Measurements from ENCODE around the gene GPR4.
"Not testable (repeated sequence)": the region's sequence is repeated elsewhere in the genome, so short reads cannot be mapped to it uniquely, and the experiment has no call there.

GPR4 gene

DNA sequence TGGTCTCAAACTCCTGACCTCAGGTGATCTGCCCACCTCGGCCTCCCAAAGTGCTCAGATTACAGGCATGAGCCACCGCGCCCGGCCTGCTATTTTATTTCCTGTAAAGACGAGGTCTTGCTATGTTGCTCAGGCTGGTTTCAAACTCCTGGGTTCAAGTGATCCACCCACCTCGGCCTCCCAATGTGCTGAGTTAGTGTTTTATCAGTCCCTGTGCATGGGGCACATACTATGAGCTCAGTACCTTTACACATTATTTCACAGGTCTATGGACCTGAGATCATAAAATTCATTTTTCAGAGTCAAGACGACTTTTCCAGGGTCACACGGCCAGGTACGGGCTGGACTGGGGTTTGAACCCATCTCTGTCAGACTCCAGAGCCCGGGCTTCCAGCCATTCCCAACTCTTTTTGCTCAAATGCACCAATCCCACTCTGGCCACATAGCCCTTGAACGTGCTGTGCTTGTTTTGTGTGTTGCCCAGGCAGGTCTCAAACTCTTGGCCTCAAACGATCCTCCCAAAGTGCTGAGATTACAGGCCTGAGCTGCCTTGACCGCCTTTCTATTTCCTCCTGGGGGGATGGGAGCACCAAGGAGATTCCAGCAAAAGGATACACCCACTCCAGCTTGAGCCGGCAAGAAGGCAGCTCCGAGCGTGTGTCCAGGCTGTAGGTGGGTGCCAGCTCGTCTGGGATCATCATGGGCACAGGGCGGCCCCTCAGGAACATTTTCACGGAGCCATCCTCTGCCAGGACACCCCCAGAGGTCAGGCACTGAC lies 36.1 kb upstream of the GPR4 start:
- H3K4me1 ChIP-seq = peaks cover 30% of the 10 kb centered on the region
- H3K36me3 ChIP-seq (replicated peaks) = no peaks in the 10 kb centered on the region; the same call in 1 of the 2 replicates
- in situ Hi-C loops (cut with MboI; ENCODE audit: low sequenced_read_pairs) = no loop called here
- H3K9me3 ChIP-seq = no peaks in the 10 kb centered on the region
- H3K4me3 ChIP-seq = peak overlapping the region; percentile 43
- peak in 1 of 2 experiments; percentile 70 for DNase-seq (ENCODE audit: low spot score in 2 of 2)
- no peaks in the 10 kb centered on the region for H3K27me3 ChIP-seq (ENCODE audit: low read depth)

DNA sequence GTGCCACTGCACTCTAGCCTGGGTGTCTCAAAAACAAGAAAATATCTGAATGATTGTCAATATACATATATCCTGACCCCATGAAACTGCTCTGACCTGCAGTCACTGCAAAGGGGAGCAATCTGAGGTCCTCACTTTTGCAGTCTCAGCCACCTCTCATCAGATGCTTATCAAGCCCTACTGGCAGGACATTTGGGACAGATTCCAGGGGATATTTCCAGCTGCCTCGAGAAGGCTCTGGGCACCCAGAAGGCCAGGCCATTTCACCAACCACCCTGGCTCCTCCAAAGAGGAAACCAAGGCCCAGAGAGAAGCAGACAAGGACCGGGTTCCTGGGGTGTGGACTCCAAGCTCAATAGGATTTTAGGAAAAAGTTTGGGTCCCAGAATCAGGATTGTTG lies 34.9 kb upstream of the GPR4 start:
- in situ Hi-C loops (cut with MboI; ENCODE audit: low sequenced_read_pairs) = no loop called here
- peaks cover 30% of the 10 kb centered on the region for H3K4me1 ChIP-seq
- DNase-seq (ENCODE audit: low spot score in 2 of 2) = no peak
- H3K4me3 ChIP-seq = no peak overlapping the region
- H3K27me3 ChIP-seq (ENCODE audit: low read depth) = no peaks in the 10 kb centered on the region
- H3K36me3 ChIP-seq (replicated peaks) = no peaks in the 10 kb centered on the region; the same call in 1 of the 2 replicates
- no peaks in the 10 kb centered on the region for H3K9me3 ChIP-seq

DNA sequence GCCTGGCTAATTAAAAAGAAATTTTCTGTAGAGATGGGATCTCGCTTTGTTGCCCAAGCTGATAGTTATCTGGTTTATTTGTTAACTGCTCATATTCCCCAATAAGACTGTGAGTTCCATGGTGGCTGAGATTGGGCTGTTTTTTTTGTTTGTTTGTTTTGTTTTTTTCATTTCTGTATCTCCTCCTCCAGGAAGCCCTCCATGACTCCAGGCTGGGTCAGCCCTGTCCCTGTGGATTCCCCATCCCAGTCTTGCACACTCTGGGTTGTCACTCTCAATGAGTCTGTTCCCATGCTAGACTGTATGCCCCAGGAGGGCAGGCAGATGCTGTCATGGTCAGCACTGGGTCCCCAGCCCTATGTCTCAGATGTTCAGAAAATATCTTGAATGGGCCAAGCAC lies 34.3 kb upstream of the GPR4 start:
- in situ Hi-C loops (cut with MboI; ENCODE audit: low sequenced_read_pairs) = no loop called here
- Histone ChIP-seq H3K27me3 (ENCODE audit: low read depth) (no peaks in the 10 kb centered on the region), H3K4me1 (peaks cover 25% of the 10 kb centered on the region), H3K36me3 (replicated peaks) (no peaks in the 10 kb centered on the region; the same call in 1 of the 2 replicates), H3K4me3 (no peak overlapping the region), H3K9me3 (no peaks in the 10 kb centered on the region)
- no peak for DNase-seq (ENCODE audit: low spot score in 2 of 2)

DNA sequence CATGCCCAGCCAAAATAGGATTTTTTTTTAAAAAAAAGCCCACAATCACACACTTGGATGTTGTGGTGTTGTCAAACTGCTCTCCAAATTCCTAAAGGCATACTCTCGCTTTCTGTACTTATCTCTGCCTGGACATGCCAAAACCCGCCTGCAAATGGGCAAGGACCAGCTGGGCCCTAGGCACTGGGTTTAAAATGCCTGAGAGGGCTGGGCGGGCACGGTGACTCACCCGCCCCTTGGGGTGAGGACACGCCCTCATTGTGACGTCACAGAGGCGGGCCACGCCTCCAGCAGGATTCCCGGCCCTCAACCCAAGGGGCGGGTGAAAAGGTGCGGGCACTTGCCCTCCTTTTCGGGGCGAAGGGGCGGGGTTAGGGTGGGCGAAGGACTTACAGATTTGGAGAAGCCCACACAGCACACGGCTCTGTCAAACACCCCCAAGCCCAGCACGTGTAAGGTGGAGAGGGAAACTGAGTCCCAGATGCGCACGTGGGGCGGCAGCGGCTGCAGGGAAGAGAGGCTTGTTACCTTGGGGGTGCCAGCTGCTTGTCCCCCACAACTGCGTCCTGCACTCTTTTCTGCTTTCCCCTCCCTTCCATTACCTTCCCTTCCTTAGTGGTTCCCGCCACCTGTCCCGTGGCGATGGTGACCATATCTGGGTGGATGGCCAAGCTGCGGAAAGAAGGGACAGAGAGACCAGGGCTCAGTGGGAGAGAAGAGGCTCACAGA lies 30.6 kb upstream of the GPR4 start:
- Histone ChIP-seq H3K9me3 (no peaks in the 10 kb centered on the region), H3K4me3 (no peak overlapping the region), H3K36me3 (replicated peaks) (peaks cover 24% of the 10 kb centered on the region), H3K27me3 (ENCODE audit: low read depth) (no peaks in the 10 kb centered on the region), H3K4me1 (peaks cover 20% of the 10 kb centered on the region)
- peak in 1 of 2 experiments; percentile 87 for DNase-seq (ENCODE audit: low spot score in 2 of 2)
- in situ Hi-C loops (cut with MboI; ENCODE audit: low sequenced_read_pairs) = no loop called here

DNA sequence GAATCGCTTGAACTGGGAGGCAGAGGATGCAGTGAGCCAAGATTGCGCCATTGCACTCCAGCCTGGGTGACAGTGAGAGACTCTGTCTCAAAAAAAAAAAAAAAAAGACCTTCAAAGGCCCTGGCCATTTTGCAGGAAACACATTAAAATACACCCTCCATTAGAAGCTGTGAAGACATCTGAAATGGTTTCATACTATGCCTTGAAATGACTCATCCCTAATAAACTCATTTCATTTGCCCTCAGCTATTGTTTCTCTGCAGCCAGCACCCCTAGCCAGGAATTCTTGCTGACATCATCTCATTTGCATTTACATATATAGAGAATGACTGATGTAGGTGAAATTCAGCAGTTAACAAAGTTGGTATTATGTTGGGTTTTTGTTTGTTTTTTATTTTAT lies 28.5 kb upstream of the GPR4 start:
- peak; percentile 39 to 85 for DNase-seq (ENCODE audit: low spot score in 2 of 2)
- no peaks in the 10 kb centered on the region for H3K9me3 ChIP-seq
- in situ Hi-C loops (cut with MboI; ENCODE audit: low sequenced_read_pairs) = no loop called here
- no peak overlapping the region for H3K4me3 ChIP-seq
- H3K4me1 ChIP-seq = peaks cover 20% of the 10 kb centered on the region
- no peaks in the 10 kb centered on the region for H3K27me3 ChIP-seq (ENCODE audit: low read depth)
- peaks cover 27% of the 10 kb centered on the region for H3K36me3 ChIP-seq (replicated peaks)

DNA sequence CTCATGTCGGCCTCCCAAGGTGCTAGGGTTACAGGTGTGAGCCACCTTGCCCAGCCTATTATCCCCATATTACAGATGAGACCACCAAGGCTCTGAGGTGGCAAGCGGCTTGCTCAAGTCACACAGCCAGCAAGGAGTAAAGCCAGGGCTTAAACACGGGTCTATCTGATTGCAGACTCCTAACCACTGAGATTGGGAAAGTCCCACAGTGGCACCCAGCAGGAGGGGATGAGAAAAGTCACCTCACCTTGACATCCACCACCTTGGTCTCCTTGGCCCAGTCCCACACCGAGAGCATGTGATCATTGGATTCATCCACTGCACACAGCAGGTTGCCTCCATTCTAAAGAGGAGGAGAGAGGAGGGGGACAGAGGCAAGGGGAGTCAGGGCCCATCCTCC lies 27.7 kb upstream of the GPR4 start:
- in situ Hi-C loops (cut with MboI; ENCODE audit: low sequenced_read_pairs) = no loop called here
- Histone ChIP-seq H3K9me3 (no peaks in the 10 kb centered on the region), H3K27me3 (ENCODE audit: low read depth) (no peaks in the 10 kb centered on the region), H3K36me3 (replicated peaks) (peaks cover 27% of the 10 kb centered on the region), H3K4me3 (no peak overlapping the region), H3K4me1 (peaks cover 20% of the 10 kb centered on the region)
- no peak for DNase-seq (ENCODE audit: low spot score in 2 of 2)

DNA sequence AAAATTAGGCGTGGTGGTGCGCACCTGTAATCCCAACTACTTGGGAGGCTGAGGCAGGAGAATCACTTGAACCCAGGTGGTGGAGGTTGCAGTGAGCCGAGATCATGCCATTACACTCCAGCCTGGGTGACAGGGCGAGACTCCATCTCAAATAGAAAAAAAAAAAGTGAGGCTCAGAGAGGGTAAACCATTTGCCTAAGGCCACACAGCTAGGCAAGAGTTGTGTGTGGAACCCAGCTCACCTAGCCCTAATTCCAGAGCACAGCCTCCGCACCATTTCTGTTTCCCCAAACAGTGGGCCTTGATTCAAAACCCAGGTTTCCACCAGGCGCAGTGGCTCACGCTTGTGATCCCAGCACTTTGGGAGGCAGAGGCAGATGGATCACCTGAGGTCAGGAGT lies 26.2 kb upstream of the GPR4 start:
- H3K36me3 ChIP-seq (replicated peaks) = peaks cover 31% of the 10 kb centered on the region
- DNase-seq (ENCODE audit: low spot score in 2 of 2); in situ Hi-C loops (cut with MboI; ENCODE audit: low sequenced_read_pairs): not testable (repeated sequence)

DNA sequence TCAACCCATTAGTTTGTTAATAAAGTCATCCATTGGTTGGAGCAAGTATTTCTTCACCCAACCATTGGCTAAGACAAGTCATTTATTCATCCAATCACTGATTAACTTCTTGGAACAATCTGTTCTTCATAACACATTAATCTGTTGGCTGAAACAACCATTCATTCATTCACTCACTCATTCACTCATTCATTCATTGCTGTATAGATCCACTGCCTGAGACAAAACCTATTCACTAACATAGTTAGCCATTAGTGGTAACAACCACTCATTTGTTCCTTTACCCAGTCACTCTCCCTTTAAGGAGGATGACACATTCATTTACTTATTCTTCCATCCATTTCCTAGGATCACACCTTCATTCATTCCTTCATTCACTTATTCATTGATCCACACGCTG lies 22.0 kb upstream of the GPR4 start:
- H3K4me1 ChIP-seq = no peaks in the 10 kb centered on the region
- H3K27me3 ChIP-seq (ENCODE audit: low read depth) = no peaks in the 10 kb centered on the region
- DNase-seq (ENCODE audit: low spot score in 2 of 2) = no peak
- no peak overlapping the region for H3K4me3 ChIP-seq
- no peaks in the 10 kb centered on the region for H3K9me3 ChIP-seq
- in situ Hi-C loops (cut with MboI; ENCODE audit: low sequenced_read_pairs) = no loop called here
- peaks cover 32% of the 10 kb centered on the region for H3K36me3 ChIP-seq (replicated peaks)

More for the DNA sequence above, 26.2 kb upstream of the GPR4 start:
- H3K27me3 ChIP-seq (ENCODE audit: low read depth); H3K9me3 ChIP-seq; H3K4me3 ChIP-seq: not testable (repeated sequence)
- H3K4me1 ChIP-seq = peaks cover 20% of the 10 kb centered on the region

DNA sequence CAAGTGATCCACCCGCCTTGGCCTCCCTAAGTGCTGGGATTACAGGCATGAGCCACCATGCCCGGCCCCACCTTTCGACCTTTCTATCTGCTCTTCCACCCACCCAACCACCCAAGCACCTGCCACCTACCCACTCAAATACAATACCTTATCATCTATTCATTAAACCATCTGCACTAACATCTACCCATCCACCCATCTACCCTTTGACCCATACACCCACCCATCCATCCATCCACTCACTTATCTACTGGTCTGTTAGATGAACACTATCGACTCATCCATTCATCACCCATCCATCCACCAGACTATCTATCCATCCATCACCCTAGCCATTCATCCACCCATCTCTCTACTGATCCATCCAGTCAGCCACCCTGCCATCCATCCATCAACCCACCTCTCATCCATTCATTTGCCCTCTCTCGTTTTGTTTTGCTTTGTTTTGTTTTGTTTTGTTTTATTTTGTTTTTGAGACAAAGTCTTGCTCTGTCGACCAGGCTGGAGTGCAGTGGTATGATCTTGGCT lies 20.0 kb upstream of the GPR4 start:
- H3K36me3 ChIP-seq (replicated peaks) = peaks cover 24% of the 10 kb centered on the region
- in situ Hi-C loops (cut with MboI; ENCODE audit: low sequenced_read_pairs) = no loop called here
- no peak for DNase-seq (ENCODE audit: low spot score in 2 of 2)
- no peaks in the 10 kb centered on the region for H3K4me1 ChIP-seq
- H3K4me3 ChIP-seq = no peak overlapping the region
- no peaks in the 10 kb centered on the region for H3K27me3 ChIP-seq (ENCODE audit: low read depth)
- H3K9me3 ChIP-seq = no peaks in the 10 kb centered on the region

DNA sequence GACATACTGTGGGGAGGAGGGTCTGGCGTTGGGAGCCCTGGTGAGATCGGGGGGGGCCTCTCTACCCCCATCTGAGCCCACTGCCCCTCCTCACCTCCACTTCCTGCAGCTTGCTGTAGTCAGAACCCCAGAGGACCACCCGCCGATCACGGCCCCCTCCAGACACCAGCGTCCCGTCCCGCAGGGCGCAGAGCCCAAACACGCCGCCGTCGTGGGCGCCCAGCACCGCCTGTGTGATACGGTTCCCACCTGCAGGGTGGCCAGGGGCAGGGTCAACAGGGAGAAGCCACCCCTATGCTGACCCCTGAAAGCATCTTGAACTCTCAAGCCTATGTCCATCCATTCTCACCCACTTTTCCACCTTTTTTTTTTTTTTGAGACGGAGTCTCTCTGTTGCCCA lies 19.4 kb upstream of the GPR4 start:
- no peaks in the 10 kb centered on the region for H3K9me3 ChIP-seq
- H3K4me3 ChIP-seq = no peak overlapping the region
- no peak for DNase-seq (ENCODE audit: low spot score in 2 of 2)
- no peaks in the 10 kb centered on the region for H3K27me3 ChIP-seq (ENCODE audit: low read depth)
- H3K36me3 ChIP-seq (replicated peaks) = peaks cover 30% of the 10 kb centered on the region
- H3K4me1 ChIP-seq = peaks cover 2% of the 10 kb centered on the region
- in situ Hi-C loops (cut with MboI; ENCODE audit: low sequenced_read_pairs) = no loop called here

DNA sequence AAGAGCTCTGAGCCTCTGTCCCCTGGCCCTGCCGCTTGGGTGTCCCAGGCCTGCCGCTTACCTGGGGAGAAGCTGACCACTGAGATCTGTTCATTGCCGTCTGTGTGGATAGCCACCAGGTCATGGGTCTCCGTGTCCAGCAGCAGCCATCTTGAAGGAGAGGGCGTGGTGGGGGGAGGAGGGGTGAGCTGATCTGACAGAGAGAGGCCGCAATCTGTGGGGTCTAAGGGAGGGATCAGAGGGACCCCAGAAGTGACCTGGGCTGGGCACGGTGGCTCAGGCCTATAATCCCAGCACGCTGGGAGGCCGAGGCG lies 14.6 kb upstream of the GPR4 start:
- in situ Hi-C loops (cut with MboI; ENCODE audit: low sequenced_read_pairs) = no loop called here
- Histone ChIP-seq H3K27me3 (ENCODE audit: low read depth) (no peaks in the 10 kb centered on the region), H3K4me3 (peak overlapping the region; percentile 16; the same call in 1 of the 2 replicates), H3K36me3 (replicated peaks) (peaks cover 58% of the 10 kb centered on the region), H3K4me1 (peaks cover 9% of the 10 kb centered on the region), H3K9me3 (no peaks in the 10 kb centered on the region)
- no peak for DNase-seq (ENCODE audit: low spot score in 2 of 2)

DNA sequence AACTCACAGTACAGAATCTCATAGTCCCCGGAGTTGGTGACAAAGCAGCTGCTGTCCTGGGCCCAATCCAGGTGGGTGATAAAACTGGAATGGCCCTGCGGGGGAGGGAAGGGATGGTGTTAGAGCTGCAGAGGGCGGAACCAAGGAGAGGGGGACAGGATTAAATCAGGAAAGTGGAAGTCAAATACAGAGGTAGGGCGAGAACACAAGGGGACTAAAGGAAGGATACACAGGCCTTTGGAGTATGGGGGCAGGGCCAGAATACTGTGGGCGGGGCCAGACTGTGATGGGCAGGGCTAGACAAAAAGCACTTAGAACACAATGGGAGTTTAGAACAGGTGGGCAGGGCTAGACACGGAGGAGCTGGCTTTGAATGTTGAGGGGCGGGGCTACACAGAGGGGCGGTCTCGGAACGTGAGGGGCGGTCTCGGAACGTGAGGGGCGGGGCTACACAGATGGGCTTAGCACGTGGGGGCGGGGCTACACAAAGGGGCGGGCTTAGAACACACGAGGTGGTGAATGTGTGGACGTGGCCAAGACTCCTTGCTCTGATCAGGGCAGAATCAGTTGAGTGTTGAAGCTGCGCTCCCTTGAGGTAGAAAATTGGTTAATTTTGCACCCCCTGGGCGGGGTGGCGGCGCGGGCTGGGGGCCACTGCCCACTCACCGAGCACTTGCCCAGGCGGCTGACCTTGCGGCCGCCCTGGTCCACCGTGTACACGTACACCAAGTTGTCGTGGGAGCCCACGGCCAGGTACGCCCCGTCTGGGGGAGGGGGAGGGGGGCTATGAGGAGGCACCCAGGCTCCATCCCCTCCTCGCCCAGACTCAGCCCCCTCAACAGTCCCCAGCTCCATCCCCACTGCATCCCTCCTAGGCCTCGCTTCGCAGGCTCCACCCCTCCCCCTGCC lies 14.0 kb upstream of the GPR4 start:
- H3K36me3 ChIP-seq (replicated peaks) = peaks cover 58% of the 10 kb centered on the region
- in situ Hi-C loops (cut with MboI; ENCODE audit: low sequenced_read_pairs) = no loop called here
- DNase-seq (ENCODE audit: low spot score in 2 of 2) = peak; percentile 90 to 99

DNA sequence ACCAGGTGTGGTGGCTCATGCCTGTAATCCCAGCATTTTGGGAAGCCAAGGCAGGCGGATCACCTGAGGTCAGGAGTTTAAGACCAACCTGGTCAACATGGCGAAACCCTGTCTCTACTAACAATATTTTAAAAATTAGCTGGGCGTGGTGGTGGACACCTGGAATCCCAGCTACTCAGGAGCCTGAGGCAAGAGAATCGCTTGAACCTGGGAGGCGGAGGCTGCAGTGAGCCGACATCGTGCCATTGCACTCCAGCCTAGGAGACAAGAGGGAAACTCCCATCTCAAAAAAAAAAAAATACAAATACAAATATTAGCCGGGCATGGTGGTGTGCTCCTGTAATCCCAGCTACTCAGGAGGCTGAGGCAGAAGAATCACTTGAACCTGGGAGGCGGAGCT lies 13.0 kb upstream of the GPR4 start:
- not testable (repeated sequence) for H3K4me3 ChIP-seq
- H3K36me3 ChIP-seq (replicated peaks) = peaks cover 61% of the 10 kb centered on the region

More for the DNA sequence above, 14.0 kb upstream of the GPR4 start:
- peaks cover 9% of the 10 kb centered on the region for H3K4me1 ChIP-seq
- H3K27me3 ChIP-seq (ENCODE audit: low read depth) = no peaks in the 10 kb centered on the region
- peak overlapping the region; percentile 17 for H3K4me3 ChIP-seq
- H3K9me3 ChIP-seq = no peaks in the 10 kb centered on the region

More for the DNA sequence above, 13.0 kb upstream of the GPR4 start:
- in situ Hi-C loops (cut with MboI; ENCODE audit: low sequenced_read_pairs); DNase-seq (ENCODE audit: low spot score in 2 of 2); H3K9me3 ChIP-seq; H3K4me1 ChIP-seq; H3K27me3 ChIP-seq (ENCODE audit: low read depth): not testable (repeated sequence)

Measured in HAP-1 (cell line).